Gastroesophageal sphincter (tissue), 4 donors: ENCODE data around the gene TMEM239. TPM values are rescaled to one million over a fixed set of nuclear protein-coding genes. Genes with fewer than 3 reads are reported as not detected.

ENCODE experiments used
- ATAC-seq: fragments of 150-250 bp; one replicate; pipeline ENCODE4 v1.9.1; 2016; ENCODE audit warnings: mild to moderate bottlenecking, moderate library complexity
- H3K27ac ChIP-seq, 4 donors: fragments of 200-600 bp; sonication (generic) in 3 of 4; 1 replicate in 3 of 4; 2 replicates in 1 of 4; pipeline ENCODE4 v1.5.1; 2016 to 2019
- H3K27me3 ChIP-seq: fragments of 200-600 bp; sonication (generic); one replicate; pipeline ENCODE4 v1.5.1; 2019
- H3K36me3 ChIP-seq, 2 donors: fragments of 200-600 bp; sonication (generic); one replicate each; pipeline ENCODE4 v1.5.1; 2019; ENCODE audit warnings: control low read depth in 1 of 2
- H3K4me1 ChIP-seq, 3 donors: fragments of 200-600 bp; sonication (generic); 1 replicate in 2 of 3; 2 replicates in 1 of 3; pipeline ENCODE4 v1.5.1; 2016 to 2019; ENCODE audit warnings: control low read depth in 2 of 3
- H3K4me3 ChIP-seq, 2 donors: fragments of 200-600 bp; sonication (generic); one replicate each; pipeline ENCODE4 v1.5.1; 2019; ENCODE audit warnings: mild to moderate bottlenecking in 1 of 2, moderate library complexity in 1 of 2
- H3K9me3 ChIP-seq, 3 donors: fragments of 200-600 bp; sonication (generic); one replicate each; pipeline ENCODE4 v1.5.1; 2017 to 2019; ENCODE audit warnings: control low read depth in 2 of 3
- EP300 ChIP-seq: sonication (generic); formaldehyde crosslinking; IDR thresholded peaks from one replicate; pipeline ENCODE4 v1.6.1; 2017; ENCODE audit warnings: antibody characterized with exemption, mild to moderate bottlenecking
- POLR2A ChIP-seq, 2 donors: fragments of 450-650 bp; IDR thresholded peaks; one replicate each; pipeline ENCODE4 v1.6.1; 2017; ENCODE audit warnings: antibody characterized with exemption in 2 of 2, mild to moderate bottlenecking in 2 of 2, moderate library complexity in 1 of 2
- POLR2AphosphoS5 ChIP-seq: sonication (generic); formaldehyde crosslinking; IDR thresholded peaks from one replicate; pipeline ENCODE4 v1.6.1; 2017; ENCODE audit warnings: antibody characterized with exemption
- WGBS, 2 donors: methylation state at CpG; one replicate each; pipeline ENCODE4 v1.1.5; 2018; ENCODE audit warnings: low coverage in 1 of 2; 5-methylcytosine and 5-hydroxymethylcytosine counted together
- total RNA-seq, 4 donors: library from RNA; depleted of rRNA; stranded (reverse); fragments of >200 nt; gene quantifications; one replicate each; pipeline ENCODE4 v1.1.0, GENCODE V29; 2016
- TF ChIP-seq, protein P1 (sequence below), 4 experiments: fragments of 200-600 bp in 2 of 4; fragments of 450-650 bp in 2 of 4; sonication (generic) in 1 of 4; IDR thresholded peaks; one replicate each; pipeline ENCODE4 v1.5.1; 2017 to 2019; ENCODE audit warnings: antibody characterized with exemption in 4 of 4, mild to moderate bottlenecking in 2 of 4, moderate library complexity in 2 of 4

The TMEM239 gene
- total RNA-seq, 4 donors from 2014 or later, result 0.15 TPM; not detected in 3

DNA sequence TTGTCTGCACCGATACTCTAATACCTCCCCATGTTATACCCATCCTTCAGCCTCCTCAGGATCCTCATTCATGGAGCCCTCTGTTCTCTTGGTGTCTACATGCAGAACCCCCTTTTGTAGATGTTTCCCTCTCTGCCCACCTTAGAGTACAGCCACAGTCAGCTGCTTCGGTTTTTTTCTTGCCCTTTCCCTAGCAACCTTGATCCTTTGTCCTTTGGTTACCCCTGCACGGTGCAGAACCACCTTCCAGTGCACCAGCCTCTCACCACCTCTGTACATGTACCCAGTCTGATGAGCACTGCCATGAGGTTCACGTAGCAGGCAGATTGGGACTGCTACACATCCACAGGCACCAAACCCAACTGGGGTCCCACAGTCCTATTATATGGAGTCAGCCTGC is 31.6 kb downstream of the TMEM239 start:
- ATAC-seq, result no peak
- Histone ChIP-seq H3K27ac (no peak overlapping the region), H3K9me3 (no peaks in the 10 kb centered on the region), H3K4me1 (peaks cover 0 to 7% (median 2%) of the 10 kb centered on the region in 3 donors), H3K27me3 (no peaks in the 10 kb centered on the region), H3K36me3 (peaks cover 0 to 19% of the 10 kb centered on the region in 2 donors), H3K4me3 (no peak overlapping the region)
- no peak for TF ChIP-seq POLR2A (IDR thresholded peaks at IDR 0.05)
- no peak for TF ChIP-seq EP300
- 86 to 98% methylated on average over 3 to 4 of the region's 4 CpGs for whole genome bisulfite sequencing, 2 donors

- Histone ChIP-seq H3K4me1 (peaks cover 0 to 7% (median 2%) of the 10 kb centered on the region in 3 donors), H3K4me3 (no peak overlapping the region), H3K27ac (no peak overlapping the region), H3K36me3 (peaks cover 0 to 7% of the 10 kb centered on the region in 2 donors), H3K27me3 (no peaks in the 10 kb centered on the region), H3K9me3 (no peaks in the 10 kb centered on the region)
- 86 to 100% methylated on average over 1 of the region's 4 CpGs for WGBS, 2 donors
- ATAC-seq, result no peak
- TF ChIP-seq POLR2AphosphoS5, result no peak
- TF ChIP-seq EP300, result no peak
- TF ChIP-seq, protein P1, sequence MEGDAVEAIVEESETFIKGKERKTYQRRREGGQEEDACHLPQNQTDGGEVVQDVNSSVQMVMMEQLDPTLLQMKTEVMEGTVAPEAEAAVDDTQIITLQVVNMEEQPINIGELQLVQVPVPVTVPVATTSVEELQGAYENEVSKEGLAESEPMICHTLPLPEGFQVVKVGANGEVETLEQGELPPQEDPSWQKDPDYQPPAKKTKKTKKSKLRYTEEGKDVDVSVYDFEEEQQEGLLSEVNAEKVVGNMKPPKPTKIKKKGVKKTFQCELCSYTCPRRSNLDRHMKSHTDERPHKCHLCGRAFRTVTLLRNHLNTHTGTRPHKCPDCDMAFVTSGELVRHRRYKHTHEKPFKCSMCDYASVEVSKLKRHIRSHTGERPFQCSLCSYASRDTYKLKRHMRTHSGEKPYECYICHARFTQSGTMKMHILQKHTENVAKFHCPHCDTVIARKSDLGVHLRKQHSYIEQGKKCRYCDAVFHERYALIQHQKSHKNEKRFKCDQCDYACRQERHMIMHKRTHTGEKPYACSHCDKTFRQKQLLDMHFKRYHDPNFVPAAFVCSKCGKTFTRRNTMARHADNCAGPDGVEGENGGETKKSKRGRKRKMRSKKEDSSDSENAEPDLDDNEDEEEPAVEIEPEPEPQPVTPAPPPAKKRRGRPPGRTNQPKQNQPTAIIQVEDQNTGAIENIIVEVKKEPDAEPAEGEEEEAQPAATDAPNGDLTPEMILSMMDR (IDR thresholded peaks at IDR 0.05), result no peak
- no peak for TF ChIP-seq POLR2A (IDR thresholded peaks at IDR 0.05)
These were observed 33.4 kb downstream of the TMEM239 start for GRCh38 chr20:2849529-2849928.

GRCh38 chr20:2851086-2851485 is 34.9 kb downstream of the TMEM239 start:
- peaks cover 0 to 7% (median 2%) of the 10 kb centered on the region in 3 donors for H3K4me1 ChIP-seq
- peaks cover 0 to 7% of the 10 kb centered on the region in 2 donors for H3K36me3 ChIP-seq
- no peak for ATAC-seq
- no peak overlapping the region for H3K27ac ChIP-seq
- no peak for TF ChIP-seq POLR2AphosphoS5
- no peak overlapping the region for H3K4me3 ChIP-seq
- no peaks in the 10 kb centered on the region for H3K9me3 ChIP-seq
- 85 to 88% methylated on average over 1 to 4 of the region's 10 CpGs for WGBS, 2 donors
- no peaks in the 10 kb centered on the region for H3K27me3 ChIP-seq

- TF ChIP-seq, protein P1 (IDR thresholded peaks at IDR 0.05), result no peak
- TF ChIP-seq EP300 (no peak), POLR2A (IDR thresholded peaks at IDR 0.05) (no peak), POLR2AphosphoS5 (no peak)
- WGBS, 2 donors, result 85 to 100% methylated on average over 2 of the region's 2 CpGs
These were observed 42.4 kb downstream of the TMEM239 start for GRCh38 chr20:2858591-2858990.

DNA sequence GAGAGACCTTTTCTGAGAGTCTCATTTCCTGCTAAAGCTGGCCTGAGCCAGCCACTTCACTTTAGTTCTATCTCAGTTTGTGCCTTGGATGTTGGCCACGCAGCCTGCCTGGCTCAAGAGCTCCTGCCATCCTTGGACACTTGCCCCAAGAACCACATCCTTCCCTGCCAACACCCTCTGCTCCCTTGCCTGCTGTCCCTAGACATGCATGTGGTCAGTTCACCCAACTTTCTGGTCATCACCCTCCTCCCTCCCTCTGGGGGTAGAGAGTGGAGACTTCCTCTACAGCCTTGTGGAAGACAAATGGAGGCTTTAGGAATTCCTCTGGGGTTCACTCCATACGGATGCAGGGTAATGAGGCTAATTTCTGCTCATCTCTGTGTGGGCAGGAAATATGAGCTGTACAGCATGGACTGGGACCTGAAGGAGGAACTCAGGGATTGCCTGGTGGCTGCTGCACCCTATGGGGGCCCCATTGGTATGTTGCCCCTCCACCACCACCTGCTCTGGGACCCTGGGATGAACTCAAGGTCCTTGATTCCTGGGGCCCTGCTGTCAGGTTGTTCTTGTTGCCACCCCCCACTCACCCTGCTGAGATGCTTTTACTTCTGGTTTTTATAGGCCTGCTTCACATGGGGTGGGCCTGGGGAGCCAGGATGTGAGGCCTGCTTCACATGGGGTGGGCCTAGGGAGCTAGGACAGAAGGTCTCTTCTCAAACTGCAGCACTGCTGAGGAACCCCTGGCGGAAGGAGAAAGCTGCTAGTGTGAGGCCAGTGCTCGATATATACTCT is 43.4 kb downstream of the TMEM239 start:
- Histone ChIP-seq H3K9me3 (no peaks in the 10 kb centered on the region), H3K36me3 (peaks cover 0 to 48% of the 10 kb centered on the region in 2 donors), H3K4me3 (no peak overlapping the region), H3K27ac (no peak overlapping the region), H3K27me3 (no peaks in the 10 kb centered on the region), H3K4me1 (peaks cover 0 to 7% (median 0%) of the 10 kb centered on the region in 3 donors)
- WGBS, 2 donors, result 71% methylated on average over 1 of the region's 4 CpGs; no CpG with 5 or more reads in 1 of the 2 donors
- TF ChIP-seq EP300 (no peak), POLR2AphosphoS5 (no peak), POLR2A (IDR thresholded peaks at IDR 0.05) (no peak)
- TF ChIP-seq, protein P1 (IDR thresholded peaks at IDR 0.05), result no peak
- ATAC-seq, result no peak

More at GRCh38 chr20:2858591-2858990, 42.4 kb downstream of the TMEM239 start:
- no peak overlapping the region for H3K27ac ChIP-seq
- H3K36me3 ChIP-seq, result peaks cover 0 to 38% of the 10 kb centered on the region in 2 donors
- peaks cover 0 to 7% (median 0%) of the 10 kb centered on the region in 3 donors for H3K4me1 ChIP-seq
- no peak overlapping the region for H3K4me3 ChIP-seq
- no peaks in the 10 kb centered on the region for H3K27me3 ChIP-seq
- no peak for ATAC-seq
- H3K9me3 ChIP-seq, result no peaks in the 10 kb centered on the region

- no CpG with 5 or more reads among the region's 12 CpGs for WGBS, 2 donors
- Histone ChIP-seq H3K4me1 (peaks cover 0 to under 1% (median 0%) of the 10 kb centered on the region in 3 donors), H3K27me3 (no peaks in the 10 kb centered on the region), H3K27ac (no peak overlapping the region), H3K9me3 (no peaks in the 10 kb centered on the region), H3K4me3 (no peak overlapping the region), H3K36me3 (peaks cover 0 to 73% of the 10 kb centered on the region in 2 donors)
- no peak for ATAC-seq
- TF ChIP-seq EP300 (no peak), POLR2A (IDR thresholded peaks at IDR 0.05) (no peak), POLR2AphosphoS5 (no peak)
- TF ChIP-seq, protein P1 (IDR thresholded peaks at IDR 0.05), result no peak
These were observed 48.5 kb downstream of the TMEM239 start for GRCh38 chr20:2864626-2865025.
